Stimulated activated CD8-positive, alpha-beta memory T cell treated with anti-CD3 and anti-CD28 coated beads, Interleukin-15, amount 100 ng/mL, for 48 hours (primary cell): ENCODE results near the gene TMPRSS5.
"Not testable (repeated sequence)": the region's sequence is repeated elsewhere in the genome, so short reads cannot be mapped to it uniquely, and the experiment has no call there.

ENCODE experiments used
- DNase-seq, 2 donors: peaks; one replicate each; pipeline ENCODE4 v3.0.0-alpha.2; 2020; ENCODE audit warnings: low read depth in 2 of 2

The TMPRSS5 gene

GRCh38 chr11:113697756-113698407 lies 8.2 kb downstream of the TMPRSS5 start:
- DNase-seq = no peak

- no peak for DNase-seq
Measured at GRCh38 chr11:113697111-113697510, 9.0 kb downstream of the TMPRSS5 start.

- DNase-seq = no peak
Measured at GRCh38 chr11:113695207-113695606, 10.9 kb downstream of the TMPRSS5 start.

- no peak for DNase-seq
Measured at GRCh38 chr11:113694390-113694789, 11.7 kb downstream of the TMPRSS5 start.

GRCh38 chr11:113693030-113693429 lies 13.1 kb downstream of the TMPRSS5 start:
- DNase-seq = no peak

- no peak for DNase-seq
Measured at GRCh38 chr11:113690619-113691569, 15.2 kb downstream of the TMPRSS5 start.

GRCh38 chr11:113689768-113690618 lies 16.1 kb downstream of the TMPRSS5 start:
- no peak for DNase-seq

- no peak for DNase-seq
Measured at GRCh38 chr11:113685654-113686359, 20.3 kb downstream of the TMPRSS5 start.

GRCh38 chr11:113684496-113684895 lies 21.6 kb downstream of the TMPRSS5 start:
- DNase-seq = no peak

GRCh38 chr11:113683481-113684046 lies 22.5 kb downstream of the TMPRSS5 start:
- no peak for DNase-seq

GRCh38 chr11:113681711-113682413 lies 24.2 kb downstream of the TMPRSS5 start:
- DNase-seq = no peak

- no peak for DNase-seq
Measured at GRCh38 chr11:113681282-113681681, 24.8 kb downstream of the TMPRSS5 start.

- no peak for DNase-seq
Measured at GRCh38 chr11:113677685-113678084, 28.4 kb downstream of the TMPRSS5 start.

GRCh38 chr11:113675565-113675964 lies 30.5 kb downstream of the TMPRSS5 start:
- DNase-seq = no peak

- peak; percentile 35 to 36 for DNase-seq
Measured at GRCh38 chr11:113675003-113675561, 31.0 kb downstream of the TMPRSS5 start.

- DNase-seq = no peak
Measured at GRCh38 chr11:113674397-113674685, 31.8 kb downstream of the TMPRSS5 start.

GRCh38 chr11:113673550-113674396 lies 32.3 kb downstream of the TMPRSS5 start:
- DNase-seq = no peak

GRCh38 chr11:113671914-113672313 lies 34.2 kb downstream of the TMPRSS5 start:
- DNase-seq = not testable (repeated sequence)

- DNase-seq = no peak
Measured at GRCh38 chr11:113670831-113671215, 35.3 kb downstream of the TMPRSS5 start.
